C4-2B (cell line): ENCODE results near the gene LZTS3.

Source experiments
- CTCF ChIP-seq: fragments of 450-650 bp; conservative IDR thresholded peaks from 2 replicates; pipeline ENCODE4 v1.5.1; 2017; ENCODE audit warnings: mild to moderate bottlenecking
- ZFX ChIP-seq: fragments of 450-650 bp; IDR thresholded peaks from 2 replicates; pipeline ENCODE4 v1.6.1; 2017

GRCh38 chr20:3177746-3178485 lies 4.6 kb upstream of the LZTS3 start:
- TF ChIP-seq CTCF (no peak), ZFX (no peak)
